PC-9 (cell line): ENCODE results near the gene IGFBP4. TPM values are rescaled to one million over a fixed set of nuclear protein-coding genes. Genes with fewer than 3 reads are reported as not detected.

Experiments
- BruUV-seq: library from RNA; stranded (reverse); fragments of 400-500 nt; replicated peaks from 2 replicates; lab custom pipeline; 2021; lab: Mats Ljungman, UMichigan
- CTCF ChIA-PET: fragments of 300-600 bp; sonication (Branson Sonifier 250); formaldehyde crosslinking; loops from one replicate; lab custom pipeline; 2022; ENCODE audit warnings: antibody characterized with exemption; lab: Charles Lee
- POLR2A ChIA-PET: fragments of 300-600 bp; sonication (Branson Sonifier 250); formaldehyde crosslinking; loops from one replicate; lab custom pipeline; 2022; ENCODE audit warnings: antibody characterized with exemption; ENCODE audit not compliant: unreplicated experiment; lab: Charles Lee
- DNase-seq, 2 experiments: peaks; one replicate each; pipeline versions ENCODE4 v3.0.0 to v3.0.0-alpha.2; 2015 to 2022; ENCODE audit warnings: mixed read lengths in 1 of 2
- H2AFZ ChIP-seq: fragments of 200-600 bp; sonication (generic); 2 replicates; pipeline ENCODE4 v1.8.1; 2017; ENCODE audit warnings: antibody characterized with exemption
- H3F3A ChIP-seq: fragments of 200-600 bp; sonication (generic); 2 replicates; pipeline ENCODE4 v1.8.1; 2017; ENCODE audit warnings: antibody characterized with exemption, mild to moderate bottlenecking, low read depth; ENCODE audit not compliant: insufficient read depth
- H3K27ac ChIP-seq: fragments of 200-600 bp; sonication (generic); 2 replicates; pipeline ENCODE4 v1.6.1; 2016; ENCODE audit warnings: mixed run types
- H3K27me3 ChIP-seq: fragments of 200-600 bp; sonication (generic); 2 replicates; pipeline ENCODE4 v1.6.1; 2016; ENCODE audit warnings: low read depth, mixed run types; ENCODE audit not compliant: insufficient read depth
- H3K36me3 ChIP-seq: fragments of 200-600 bp; sonication (generic); 2 replicates; pipeline ENCODE4 v1.6.1; 2016; ENCODE audit warnings: low read depth, mixed run types
- H3K4me1 ChIP-seq: fragments of 200-600 bp; sonication (generic); replicated peaks from 2 replicates; pipeline ENCODE4 v1.6.1; 2016; ENCODE audit warnings: mixed run types; ENCODE audit not compliant: insufficient read depth
- H3K4me2 ChIP-seq: fragments of 200-600 bp; sonication (generic); 2 replicates; pipeline ENCODE4 v1.6.1; 2017; ENCODE audit warnings: mixed run types
- H3K4me3 ChIP-seq: fragments of 200-600 bp; sonication (generic); 2 replicates; pipeline ENCODE4 v1.6.1; 2016; ENCODE audit warnings: mixed run types
- H3K79me2 ChIP-seq: fragments of 200-600 bp; sonication (generic); 2 replicates; pipeline ENCODE4 v1.6.1; 2017; ENCODE audit warnings: low read depth, mixed run types
- H3K9me2 ChIP-seq: fragments of 200-600 bp; sonication (generic); 2 replicates; pipeline ENCODE4 v1.8.1; 2017; ENCODE audit warnings: mild to moderate bottlenecking; ENCODE audit not compliant: insufficient read depth
- H3K9me3 ChIP-seq: fragments of 200-600 bp; sonication (generic); 2 replicates; pipeline ENCODE4 v1.8.1; 2016; ENCODE audit warnings: low read depth; ENCODE audit not compliant: insufficient read depth
- H4K20me1 ChIP-seq: fragments of 200-600 bp; sonication (generic); 2 replicates; pipeline ENCODE4 v1.8.1; 2017; ENCODE audit not compliant: insufficient read depth
- CTCF ChIP-seq: fragments of 200-600 bp; sonication (generic); conservative IDR thresholded peaks from 2 replicates; pipeline ENCODE4 v1.6.1; 2017; ENCODE audit warnings: mixed run types, antibody characterized with exemption, mild to moderate bottlenecking, moderate library complexity
- EZH2 ChIP-seq: fragments of 200-600 bp; sonication (generic); IDR thresholded peaks from 2 replicates; pipeline ENCODE4 v1.8.0; 2017; ENCODE audit warnings: antibody characterized with exemption, low read depth
- intact Hi-C: fragments of 100-400 bp; cut with micrococcal nuclease; formaldehyde crosslinking; loops from one replicate; pipeline ENCODE4 v1.10.0; 2022; ENCODE audit not compliant: unreplicated experiment
- total RNA-seq: library from RNA; stranded (reverse); gene quantifications from 2 replicates; pipeline ENCODE4 v1.2.3, GENCODE V29; 2021

The IGFBP4 gene
- total RNA-seq, 1 experiment from 2014 or later, result 138 TPM

- Histone ChIP-seq H2AFZ (no peak overlapping the region), H4K20me1 (no peaks in the 10 kb centered on the region)
Observed at GRCh38 chr17:40483679-40484078, 40.4 kb downstream of the IGFBP4 start.

GRCh38 chr17:40484285-40484972 is 41.2 kb downstream of the IGFBP4 start:
- peaks cover 64% of the 10 kb centered on the region for H3F3A ChIP-seq
- no peak for DNase-seq
- no peak overlapping the region for H3K27ac ChIP-seq
- ChIA-PET CTCF (no interaction called here), POLR2A (no interaction called here)
- no peaks in the 10 kb centered on the region for H3K9me2 ChIP-seq
- H3K9me3 ChIP-seq, result no peaks in the 10 kb centered on the region
- no peak overlapping the region for H2AFZ ChIP-seq
- 0 out of 2 replicates have a peak, but pooled peaks cover 4% of the 10 kb centered on the region for H3K79me2 ChIP-seq
- H3K4me3 ChIP-seq, result no peak overlapping the region
- H3K4me1 ChIP-seq, result peaks cover 87% of the 10 kb centered on the region
- H3K27me3 ChIP-seq, result no peaks in the 10 kb centered on the region
- no peak overlapping the region for H3K4me2 ChIP-seq
- 0 out of 2 replicates have a peak, but pooled peaks cover 4% of the 10 kb centered on the region for H3K36me3 ChIP-seq
- intact Hi-C loops, result no loop called here
- BruUV-seq, result no TSS peak
- TF ChIP-seq CTCF (no peak), EZH2 (no peak)
- H4K20me1 ChIP-seq, result no peaks in the 10 kb centered on the region

More at GRCh38 chr17:40483679-40484078, 40.4 kb downstream of the IGFBP4 start:
- Histone ChIP-seq H3K4me1 (peaks cover 79% of the 10 kb centered on the region), H3K36me3 (0 out of 2 replicates have a peak, but pooled peaks cover 4% of the 10 kb centered on the region), H3K9me2 (no peaks in the 10 kb centered on the region), H3F3A (peaks cover 57% of the 10 kb centered on the region; the same call in 1 of the 2 replicates), H3K79me2 (no peaks in the 10 kb centered on the region), H3K4me2 (no peak overlapping the region), H3K4me3 (no peak overlapping the region), H3K27ac (no peak overlapping the region), H3K27me3 (no peaks in the 10 kb centered on the region), H3K9me3 (no peaks in the 10 kb centered on the region)
- intact Hi-C loops, result no loop called here
- no peak for DNase-seq
- no TSS peak for BruUV-seq
- CTCF ChIA-PET, result no interaction called here
- POLR2A ChIA-PET, result no interaction called here
- no peak for TF ChIP-seq EZH2

DNA sequence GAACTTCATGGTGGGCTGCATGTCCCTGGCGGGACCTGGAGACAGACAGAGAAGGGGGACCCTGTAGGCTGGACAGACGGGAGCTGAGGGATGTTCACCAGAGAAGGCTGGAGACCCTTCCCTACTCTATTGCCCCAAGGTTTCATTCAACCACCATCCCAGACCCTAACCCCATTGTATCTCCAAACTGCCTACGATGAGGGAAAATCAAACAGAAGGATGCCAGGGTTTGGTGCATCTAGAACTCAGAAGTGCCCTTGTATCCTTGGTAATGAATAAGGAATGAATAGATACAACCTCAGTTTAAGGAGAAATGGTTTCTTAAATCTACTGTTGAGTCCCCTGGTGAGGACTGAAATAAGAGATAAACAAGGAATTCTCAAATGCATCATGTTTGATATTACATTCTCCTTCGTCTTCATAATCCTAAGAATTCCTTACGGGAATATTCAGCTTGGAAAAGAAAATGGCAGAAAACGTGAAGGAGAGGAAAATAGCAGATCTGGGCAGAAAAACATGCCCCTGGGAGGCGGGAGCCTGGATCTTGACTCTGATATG is 41.8 kb downstream of the IGFBP4 start:
- Histone ChIP-seq H3K4me1 (peaks cover 86% of the 10 kb centered on the region), H3K27ac (peak overlapping the region; percentile 93), H3K4me3 (no peak overlapping the region), H3K27me3 (no peaks in the 10 kb centered on the region), H3K4me2 (peak overlapping the region; percentile 75), H3K9me2 (no peaks in the 10 kb centered on the region), H3K79me2 (0 out of 2 replicates have a peak, but pooled peaks cover 4% of the 10 kb centered on the region), H2AFZ (no peak overlapping the region), H3K9me3 (no peaks in the 10 kb centered on the region), H3F3A (peaks cover 66% of the 10 kb centered on the region), H4K20me1 (no peaks in the 10 kb centered on the region), H3K36me3 (0 out of 2 replicates have a peak, but pooled peaks cover 4% of the 10 kb centered on the region)
- TF ChIP-seq CTCF (no peak), EZH2 (no peak)
- no peak for DNase-seq
- BruUV-seq, result no TSS peak
- ChIA-PET CTCF (interaction anchor here (0.9 kb wide), 1 partner anchor 37 kb away, joined by 3 read pairs; no protein-coding TSS in a partner anchor), POLR2A (no interaction called here)
- intact Hi-C loops, result no loop called here
